ENCODE results near the gene C1QTNF3.

C1QTNF3 gene

DNA sequence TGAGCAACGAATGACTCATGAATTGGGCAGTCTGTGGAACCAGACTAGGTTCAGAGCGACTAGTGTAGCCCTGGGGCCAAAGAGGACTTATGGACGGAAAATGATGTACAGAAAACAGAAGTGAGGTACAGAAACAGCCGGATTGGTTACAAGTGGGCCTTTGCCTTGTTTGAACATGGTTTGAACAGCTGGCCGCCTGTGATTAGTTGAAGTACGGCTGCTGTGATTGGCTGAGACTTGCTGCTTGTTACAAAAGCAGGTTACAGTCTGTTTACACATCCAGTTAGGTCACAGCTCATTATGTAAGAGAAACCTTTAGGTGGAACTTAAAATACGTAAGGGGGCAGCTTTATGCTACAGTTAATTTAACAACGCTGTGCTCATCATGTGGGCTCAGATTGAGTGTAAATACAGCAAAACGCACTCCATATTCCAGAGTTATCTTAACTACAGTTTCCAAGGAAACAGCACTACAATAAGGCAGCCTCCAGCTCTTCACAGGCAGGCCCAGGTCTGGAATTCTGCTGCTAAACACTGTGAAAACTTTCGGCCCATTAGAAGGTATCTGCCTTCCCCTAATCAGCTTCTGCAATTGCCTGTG, 41.7 kb downstream of the C1QTNF3 start:
- Histone ChIP-seq H3K4me2 (no peak overlapping the region), H3K9ac (no peak overlapping the region), H3K27ac (no peak overlapping the region), H3K4me1 (peaks cover 0 to 11% (median 3%) of the 10 kb centered on the region in 10 experiments; a peak in 12 of 20 replicates), H3K36me3 (peaks cover 19 to 46% (median 32%) of the 10 kb centered on the region in 11 experiments), H3K27me3 (no peaks in the 10 kb centered on the region), H4K20me1 (no peaks in the 10 kb centered on the region), H3K4me3 (no peak overlapping the region), H3K9me3 (replicated peaks in 1 of 11) (no peaks in the 10 kb centered on the region)
- TF ChIP-seq Cebpa-rat (IDR thresholded peaks at IDR 0.05) = no peak

DNA sequence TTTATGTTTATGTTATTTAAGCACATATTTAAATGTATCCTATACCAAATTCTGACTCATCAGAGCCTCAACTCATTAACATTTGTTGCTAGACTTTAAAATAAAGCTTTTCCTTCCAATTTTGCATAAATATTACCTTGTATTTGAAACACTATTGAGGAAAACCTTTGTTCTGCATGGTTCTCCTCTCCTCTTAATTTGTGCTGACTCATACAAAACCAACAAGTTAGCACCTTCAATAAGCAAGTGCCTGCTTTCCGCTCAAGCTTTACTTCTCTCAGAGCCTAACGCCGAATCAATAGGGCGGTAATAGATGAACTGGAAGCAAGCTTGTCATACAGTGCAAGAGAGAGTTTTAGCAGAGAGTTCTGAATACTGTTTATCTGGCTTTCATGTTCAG, 43.0 kb downstream of the C1QTNF3 start:
- Histone ChIP-seq H3K4me1 (peaks cover 0 to 19% (median 2%) of the 10 kb centered on the region in 10 experiments; a peak in 7 of 20 replicates), H4K20me1 (no peaks in the 10 kb centered on the region), H3K4me3 (no peak overlapping the region), H3K27ac (no peak overlapping the region), H3K27me3 (no peaks in the 10 kb centered on the region), H3K9ac (no peak overlapping the region), H3K4me2 (no peak overlapping the region), H3K9me3 (replicated peaks in 1 of 11) (no peaks in the 10 kb centered on the region), H3K36me3 (peaks cover 19 to 41% (median 32%) of the 10 kb centered on the region in 11 experiments)
- TF ChIP-seq Cebpa-rat (IDR thresholded peaks at IDR 0.05) = no peak

DNA sequence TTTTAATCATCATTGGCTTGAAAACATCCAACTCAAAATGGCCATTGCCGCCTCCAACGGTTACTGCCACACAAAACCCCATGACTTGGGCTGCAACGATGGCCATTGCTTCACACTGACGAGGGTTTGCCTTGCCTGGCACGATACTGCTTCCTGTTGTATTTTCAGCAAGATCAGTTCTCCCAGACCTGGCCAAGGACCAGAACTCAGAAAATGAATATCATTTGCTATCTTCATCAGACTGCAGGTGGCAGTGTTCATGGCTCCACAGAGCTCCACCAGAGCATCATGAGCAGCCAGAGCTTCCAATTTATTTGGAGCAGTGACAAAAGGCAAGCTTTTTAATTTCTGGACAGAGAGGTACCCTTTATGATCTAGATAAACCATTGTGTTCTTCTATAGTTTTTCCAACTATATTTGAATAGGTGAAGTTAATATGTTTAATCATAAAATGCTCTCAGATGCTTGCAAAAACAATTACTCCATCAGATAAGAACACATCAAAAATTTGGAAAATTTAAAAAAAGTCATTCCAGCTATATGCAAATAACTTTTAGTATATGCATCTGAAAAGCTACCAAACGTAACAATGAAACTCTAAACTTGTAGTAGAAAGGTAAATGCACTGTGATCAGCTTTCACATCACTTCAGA, 45.6 kb downstream of the C1QTNF3 start:
- no peak overlapping the region for H3K4me3 ChIP-seq
- H3K9ac ChIP-seq = no peak overlapping the region
- H3K27ac ChIP-seq = no peak overlapping the region; a peak in 1 of 22 replicates
- no peaks in the 10 kb centered on the region for H3K27me3 ChIP-seq
- no peaks in the 10 kb centered on the region for H3K9me3 ChIP-seq (replicated peaks in 1 of 11)
- H3K36me3 ChIP-seq = peaks cover 2 to 32% (median 16%) of the 10 kb centered on the region in 11 experiments; a peak in 16 of 22 replicates
- TF ChIP-seq Cebpa-rat (IDR thresholded peaks at IDR 0.05) = no peak
- H4K20me1 ChIP-seq = no peaks in the 10 kb centered on the region
- H3K4me1 ChIP-seq = peaks cover 0 to 20% (median 2%) of the 10 kb centered on the region in 10 experiments; a peak in 7 of 20 replicates
- H3K4me2 ChIP-seq = peak overlapping the region in 1 of 11 experiments; percentile 40; a peak in 1 of 22 replicates

DNA sequence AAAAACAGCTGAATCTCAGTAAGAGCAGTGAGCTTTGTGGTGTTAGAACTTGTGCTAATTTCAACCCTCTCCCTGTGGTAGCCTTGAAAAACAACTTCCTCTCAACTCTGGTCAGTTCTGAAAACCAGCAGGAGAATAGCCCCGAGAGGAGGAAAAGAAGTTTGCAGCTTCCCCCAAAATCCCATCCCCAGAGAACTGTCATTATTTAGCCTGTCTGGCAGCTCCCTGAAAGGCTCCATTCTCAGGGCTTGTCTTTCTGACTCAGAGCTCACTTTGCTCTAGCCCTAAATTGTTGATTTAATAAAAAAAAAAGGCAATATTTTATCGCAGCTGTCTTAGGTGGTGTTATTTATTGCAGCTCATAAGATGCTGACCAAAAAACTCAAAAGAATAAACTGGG, 47.1 kb downstream of the C1QTNF3 start:
- peaks cover 0 to 20% (median 2%) of the 10 kb centered on the region in 10 experiments; a peak in 7 of 20 replicates for H3K4me1 ChIP-seq
- peaks cover 3 to 24% (median 11%) of the 10 kb centered on the region in 11 experiments; a peak in 10 of 22 replicates for H3K36me3 ChIP-seq
- H3K9ac ChIP-seq = no peak overlapping the region; a peak in 1 of 22 replicates
- H3K4me2 ChIP-seq = peak overlapping the region in 2 of 11 experiments; percentile 11 to 13; a peak in 3 of 22 replicates
- TF ChIP-seq Cebpa-rat (IDR thresholded peaks at IDR 0.05) = no peak
- no peaks in the 10 kb centered on the region for H3K27me3 ChIP-seq
- no peaks in the 10 kb centered on the region for H3K9me3 ChIP-seq (replicated peaks in 1 of 11)
- H3K4me3 ChIP-seq = no peak overlapping the region
- H3K27ac ChIP-seq = no peak overlapping the region
- no peaks in the 10 kb centered on the region for H4K20me1 ChIP-seq

DNA sequence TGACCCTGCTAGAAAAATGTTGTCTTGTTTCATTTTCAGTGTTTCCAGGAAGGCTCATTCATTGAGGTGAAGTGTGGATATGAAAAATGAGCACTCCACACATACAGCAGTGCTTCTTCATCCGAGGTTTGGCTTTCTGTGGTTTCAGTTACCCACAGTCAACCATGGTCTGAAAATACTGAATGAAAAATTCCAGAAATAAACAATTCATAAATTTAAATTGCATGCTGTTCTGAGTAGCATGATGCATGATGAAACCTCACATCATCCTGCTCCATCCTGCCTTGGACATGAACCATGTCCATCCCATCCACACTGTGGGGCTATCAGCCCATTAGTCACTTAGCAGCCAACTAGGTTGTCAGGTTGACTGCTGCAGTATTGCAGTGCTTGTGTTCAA, 48.2 kb downstream of the C1QTNF3 start:
- Histone ChIP-seq H3K27ac (no peak overlapping the region), H3K36me3 (peaks cover 3 to 22% (median 12%) of the 10 kb centered on the region in 11 experiments; a peak in 10 of 22 replicates), H4K20me1 (no peaks in the 10 kb centered on the region), H3K9ac (no peak overlapping the region), H3K4me3 (no peak overlapping the region), H3K4me2 (peak overlapping the region in 1 of 11 experiments; percentile 11; a peak in 1 of 22 replicates), H3K4me1 (peaks cover 0 to 20% (median 2%) of the 10 kb centered on the region in 10 experiments; a peak in 7 of 20 replicates), H3K27me3 (no peaks in the 10 kb centered on the region), H3K9me3 (replicated peaks in 1 of 11) (no peaks in the 10 kb centered on the region)
- no peak for TF ChIP-seq Cebpa-rat (IDR thresholded peaks at IDR 0.05)

DNA sequence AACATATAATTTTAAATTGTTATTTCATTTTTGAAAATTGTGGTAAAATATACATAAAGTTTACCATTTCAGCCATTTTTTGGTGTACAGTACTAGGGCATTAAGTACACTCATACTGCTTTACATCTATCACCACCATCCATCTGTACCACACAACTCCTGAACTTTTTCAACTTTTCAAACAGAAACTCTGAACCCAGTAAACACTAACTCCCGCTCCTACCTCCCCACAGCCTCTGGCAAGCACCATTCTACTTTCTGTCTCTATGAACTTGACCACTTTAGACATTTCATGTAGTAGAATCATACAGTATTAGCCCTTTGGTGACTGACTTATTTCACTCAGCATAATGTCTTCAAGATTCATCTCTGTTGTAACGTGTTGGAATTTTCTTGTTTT, 50.1 kb downstream of the C1QTNF3 start:
- H3K36me3 ChIP-seq = peaks cover 18 to 36% (median 27%) of the 10 kb centered on the region in 11 experiments
- H3K27ac ChIP-seq = no peak overlapping the region
- no peak for TF ChIP-seq Cebpa-rat (IDR thresholded peaks at IDR 0.05)
- H3K4me2 ChIP-seq = no peak overlapping the region
- H3K9me3 ChIP-seq (replicated peaks in 1 of 11) = peaks cover 0 to 7% (median 5%) of the 10 kb centered on the region in 11 experiments; a peak in 11 of 22 replicates
- no peak overlapping the region for H3K9ac ChIP-seq
- H3K4me3 ChIP-seq = no peak overlapping the region
- H3K27me3 ChIP-seq = no peaks in the 10 kb centered on the region
- no peaks in the 10 kb centered on the region for H4K20me1 ChIP-seq
- peaks cover 0 to 20% (median 2%) of the 10 kb centered on the region in 10 experiments; a peak in 7 of 20 replicates for H3K4me1 ChIP-seq

DNA sequence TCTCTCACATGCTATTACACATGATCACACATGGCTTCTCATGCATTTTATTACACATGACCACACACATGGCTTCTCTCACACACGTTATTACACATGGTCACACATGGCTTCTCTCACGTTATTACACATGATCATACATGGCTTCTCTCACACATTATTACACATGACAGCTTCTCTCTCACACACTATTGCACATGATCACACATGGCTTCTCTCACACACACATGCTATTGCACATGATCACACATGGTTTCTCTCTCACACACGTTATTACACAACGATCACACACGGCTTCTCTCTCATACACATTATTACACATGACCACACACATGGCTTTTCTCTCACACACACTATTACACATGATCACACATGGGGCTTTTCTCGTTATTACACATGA, 57.6 kb downstream of the C1QTNF3 start:
- Histone ChIP-seq H3K4me3 (no peak overlapping the region), H3K9ac (no peak overlapping the region), H3K27ac (no peak overlapping the region), H3K4me2 (no peak overlapping the region), H3K4me1 (no peaks in the 10 kb centered on the region), H3K27me3 (no peaks in the 10 kb centered on the region), H3K36me3 (peaks cover 27 to 40% (median 31%) of the 10 kb centered on the region in 11 experiments), H4K20me1 (no peaks in the 10 kb centered on the region), H3K9me3 (replicated peaks in 1 of 11) (peaks cover 0 to 21% (median 15%) of the 10 kb centered on the region in 11 experiments; a peak in 16 of 22 replicates)
- no peak for TF ChIP-seq Cebpa-rat (IDR thresholded peaks at IDR 0.05)

DNA sequence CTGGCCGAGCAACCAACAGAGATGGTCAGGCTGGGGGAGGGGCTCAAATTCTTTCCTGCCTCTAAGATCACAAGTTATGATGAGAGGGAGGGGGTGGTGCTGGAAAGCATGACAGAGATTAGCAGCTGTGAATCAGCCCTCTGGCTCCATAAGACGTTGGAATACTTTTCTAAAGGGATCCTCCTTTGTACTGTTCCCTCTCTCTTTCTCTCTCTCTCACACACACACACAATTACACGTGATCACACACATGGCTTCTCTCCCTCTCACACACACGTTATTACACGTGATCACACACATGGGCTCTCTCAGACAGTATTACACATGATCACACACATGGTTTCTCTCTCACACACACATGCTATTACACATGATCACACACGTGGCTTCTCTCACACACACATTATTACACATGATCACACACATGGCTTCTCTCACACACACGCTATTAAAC, 58.3 kb downstream of the C1QTNF3 start, which contains the start of gene SLC45A2:
Gene SLC45A2 (minus strand): TSS at position 23 of the 454 bp plus-strand sequence. CDS start 110 bp downstream, outside the sequence.
- H3K27ac ChIP-seq = no peak within 1 kb of the TSS

DNA sequence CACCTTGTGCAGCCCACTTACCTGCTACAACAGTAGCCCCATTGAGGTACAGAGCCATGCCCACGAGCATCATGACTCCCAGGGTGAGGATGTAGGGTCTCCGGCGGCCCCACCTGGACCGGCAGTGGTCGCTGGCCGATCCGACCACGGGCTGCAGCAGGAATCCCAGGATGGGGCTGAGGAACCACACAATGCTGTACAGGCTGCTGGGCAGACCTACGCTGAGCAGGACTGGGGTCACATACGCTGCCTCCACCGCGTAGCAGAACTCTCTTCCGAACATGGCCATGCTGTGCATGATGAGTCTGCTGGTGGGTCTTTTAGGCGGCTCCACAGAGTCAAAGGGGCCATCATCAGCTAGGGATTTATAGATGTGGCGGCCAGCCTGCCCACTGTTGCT, 58.8 kb downstream of the C1QTNF3 start:
- Histone ChIP-seq H3K36me3 (peaks cover 23 to 31% (median 29%) of the 10 kb centered on the region in 11 experiments), H3K9ac (no peak overlapping the region), H3K4me3 (no peak overlapping the region), H3K27me3 (no peaks in the 10 kb centered on the region), H3K4me2 (no peak overlapping the region), H3K9me3 (replicated peaks in 1 of 11) (peaks cover 0 to 21% (median 15%) of the 10 kb centered on the region in 11 experiments; a peak in 16 of 22 replicates), H3K27ac (no peak overlapping the region), H3K4me1 (no peaks in the 10 kb centered on the region), H4K20me1 (no peaks in the 10 kb centered on the region)
- no peak for TF ChIP-seq Cebpa-rat (IDR thresholded peaks at IDR 0.05)

More for the DNA sequence above, 58.3 kb downstream of the C1QTNF3 start, which contains the start of gene SLC45A2:
- no peak for TF ChIP-seq Cebpa-rat (IDR thresholded peaks at IDR 0.05)
- Histone ChIP-seq H3K9me3 (replicated peaks in 1 of 11) (peaks cover 0 to 21% (median 15%) of the 10 kb centered on the region in 11 experiments; a peak in 16 of 22 replicates), H3K9ac (no peak within 1 kb of the TSS), H3K27me3 (no peaks in the 10 kb centered on the region), H3K4me3 (no peak within 1 kb of the TSS), H4K20me1 (no peaks in the 10 kb centered on the region), H3K36me3 (peaks cover 27 to 36% (median 31%) of the 10 kb centered on the region in 11 experiments), H3K4me1 (no peaks in the 10 kb centered on the region), H3K4me2 (no peak within 1 kb of the TSS)

All from BLaER1 treated with 17β-estradiol and CSF1 and Interleukin-3, amounts not matched to agents 10 nM and 100 nM (cell line).